ENCODE data around the gene RNU5D-1. TPM values are rescaled to one million over a fixed set of nuclear protein-coding genes. Genes with fewer than 3 reads are reported as not detected.
"Not testable (repeated sequence)": the region's sequence is repeated elsewhere in the genome, so short reads cannot be mapped to it uniquely, and the experiment has no call there.

The RNU5D-1 gene
- total RNA-seq, 2 donors from 2014 or later: not detected

- intact Hi-C loops (cut with DNase I): no loop called here
- no peak for DNase-seq (ENCODE audit: low spot score)
Observed at GRCh38 chr1:44707112-44707881, 23.7 kb downstream of the RNU5D-1 start.

GRCh38 chr1:44705938-44706337, 25.0 kb downstream of the RNU5D-1 start:
- intact Hi-C loops (cut with DNase I): no loop called here
- DNase-seq (ENCODE audit: low spot score): no peak

DNA sequence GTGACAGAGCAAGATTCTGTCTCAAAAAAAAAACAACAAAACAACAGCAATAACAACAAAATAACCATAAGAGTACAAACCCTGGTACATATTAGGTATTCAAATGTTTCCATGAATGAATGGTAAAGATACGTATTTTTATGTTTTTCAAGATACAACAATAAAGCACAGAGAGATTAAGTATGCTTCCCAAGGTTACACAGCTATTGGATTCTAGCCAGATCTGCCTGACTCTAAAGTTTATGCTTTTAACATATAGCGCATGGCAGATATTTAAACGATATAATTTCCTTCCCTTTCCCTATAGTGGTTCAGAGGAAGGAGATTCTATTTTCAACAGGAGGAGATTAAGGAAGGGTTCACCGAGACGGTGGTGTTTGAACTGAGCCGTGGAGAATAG, 25.5 kb downstream of the RNU5D-1 start:
- intact Hi-C loops (cut with DNase I): no loop called here
- no peak for DNase-seq (ENCODE audit: low spot score)

DNA sequence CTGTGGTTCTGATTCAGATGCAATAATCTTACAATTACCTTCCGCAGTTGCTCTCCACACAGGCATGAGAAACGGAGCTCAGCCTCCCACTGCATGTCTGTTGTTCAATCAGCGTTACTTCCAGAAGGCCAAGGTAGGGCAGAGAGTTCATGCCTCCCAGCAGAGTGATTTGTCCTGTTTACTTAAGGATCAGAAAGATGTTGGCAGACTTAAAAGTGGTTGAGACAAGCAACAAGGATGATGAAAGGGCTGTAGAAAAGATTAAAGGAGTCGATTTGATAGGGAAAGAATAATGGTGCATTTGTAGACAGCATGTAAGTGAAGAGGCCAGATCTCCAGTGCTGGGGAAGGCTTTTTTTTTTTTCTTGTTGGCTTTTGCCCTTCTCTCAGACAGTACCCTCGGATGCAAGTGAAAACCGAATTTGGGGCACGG, 29.8 kb downstream of the RNU5D-1 start:
- intact Hi-C loops (cut with DNase I): no loop called here
- no peak for DNase-seq (ENCODE audit: low spot score)

DNA sequence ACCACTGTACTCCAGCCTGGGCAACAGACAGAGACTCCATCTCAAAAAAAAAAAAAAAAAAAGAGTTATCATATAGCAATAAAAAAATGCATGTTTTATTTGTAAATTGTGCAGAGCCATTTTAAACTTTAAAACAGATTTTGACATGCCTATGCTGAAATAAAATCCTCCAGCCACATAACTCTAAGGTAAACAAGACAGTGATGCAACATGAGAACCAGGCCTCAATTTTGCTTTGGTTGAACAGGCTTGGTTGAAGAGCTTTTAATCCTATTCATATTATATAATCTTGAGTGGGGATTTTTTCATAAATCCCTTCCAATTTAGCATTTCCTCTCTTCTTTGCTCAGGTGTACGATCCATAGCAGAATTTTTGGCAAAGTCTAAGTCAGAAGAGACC, 30.4 kb downstream of the RNU5D-1 start:
- intact Hi-C loops (cut with DNase I): no loop called here
- DNase-seq (ENCODE audit: low spot score): no peak

DNA sequence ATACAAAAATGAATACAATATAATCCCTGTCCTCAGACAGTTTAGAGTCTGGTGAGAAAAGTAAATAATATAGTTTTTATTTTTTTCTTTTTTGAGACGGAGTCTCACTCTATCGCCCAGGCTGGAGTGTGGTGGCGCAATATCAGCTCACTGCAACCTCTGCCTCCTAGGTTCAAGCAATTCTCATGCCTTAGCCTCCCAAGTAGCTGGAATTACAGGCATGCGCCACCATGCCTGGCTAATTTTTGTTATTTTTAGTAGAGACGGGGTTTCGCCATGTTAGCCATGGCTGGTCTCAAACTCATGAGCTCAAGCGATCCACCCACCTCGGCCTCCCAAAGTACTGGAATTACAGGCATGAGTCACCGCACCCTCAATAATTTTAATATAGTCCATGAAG, 31.6 kb downstream of the RNU5D-1 start:
- intact Hi-C loops (cut with DNase I); DNase-seq (ENCODE audit: low spot score): not testable (repeated sequence)

- intact Hi-C loops (cut with DNase I): no loop called here
- DNase-seq (ENCODE audit: low spot score): no peak
Observed at GRCh38 chr1:44698138-44698537, 32.8 kb downstream of the RNU5D-1 start.

DNA sequence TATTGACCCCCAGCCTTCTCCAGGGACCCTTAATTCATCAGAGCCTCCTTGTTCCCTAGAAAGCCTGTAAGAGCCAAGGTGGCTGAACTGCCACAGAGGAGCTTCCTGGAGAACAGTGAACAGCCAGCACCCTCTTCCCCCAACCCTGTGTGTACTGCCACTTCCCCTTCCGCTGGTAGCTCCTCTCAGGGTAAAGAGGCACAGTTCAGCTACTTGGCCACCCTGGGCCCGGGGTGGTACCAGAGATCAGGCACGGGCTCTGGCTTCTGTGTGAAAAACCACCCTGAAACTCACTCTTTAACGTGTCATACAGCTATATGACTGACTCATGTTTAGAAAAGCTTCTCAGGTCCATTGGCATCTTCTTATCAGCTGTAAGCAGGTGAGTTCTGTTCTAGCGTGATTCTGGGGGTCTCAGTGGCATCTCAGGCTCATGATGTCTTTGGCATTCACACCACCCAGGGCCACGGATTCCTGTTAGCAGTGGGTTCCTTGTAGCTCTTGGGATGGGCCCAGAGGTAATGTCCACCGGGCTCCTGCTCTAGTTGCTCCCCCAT, 34.1 kb downstream of the RNU5D-1 start:
- no peak for DNase-seq (ENCODE audit: low spot score)
- intact Hi-C loops (cut with DNase I): no loop called here

GRCh38 chr1:44696101-44696500, 34.9 kb downstream of the RNU5D-1 start:
- no peak for DNase-seq (ENCODE audit: low spot score)
- intact Hi-C loops (cut with DNase I): no loop called here

DNA sequence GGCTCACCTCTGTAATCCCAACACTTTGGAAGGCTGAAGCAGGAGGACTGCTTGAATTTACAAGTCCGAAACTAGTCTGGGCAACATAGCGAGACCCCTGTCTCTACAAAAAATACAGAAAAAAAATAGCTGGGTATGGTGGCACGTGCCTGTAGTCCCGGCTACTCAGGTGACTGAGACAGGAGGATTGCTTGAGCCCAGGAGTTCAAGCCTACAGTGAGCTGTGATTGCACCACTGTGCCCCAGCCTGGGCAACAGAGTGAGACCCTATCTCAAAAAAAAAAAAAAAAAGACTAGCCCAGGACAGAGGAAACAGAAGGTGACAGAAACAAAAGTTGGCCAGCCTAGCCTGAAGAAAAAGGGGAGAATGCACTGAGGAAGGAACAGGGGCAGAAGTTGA, 35.3 kb downstream of the RNU5D-1 start:
- no peak for DNase-seq (ENCODE audit: low spot score)
- intact Hi-C loops (cut with DNase I): no loop called here

DNA sequence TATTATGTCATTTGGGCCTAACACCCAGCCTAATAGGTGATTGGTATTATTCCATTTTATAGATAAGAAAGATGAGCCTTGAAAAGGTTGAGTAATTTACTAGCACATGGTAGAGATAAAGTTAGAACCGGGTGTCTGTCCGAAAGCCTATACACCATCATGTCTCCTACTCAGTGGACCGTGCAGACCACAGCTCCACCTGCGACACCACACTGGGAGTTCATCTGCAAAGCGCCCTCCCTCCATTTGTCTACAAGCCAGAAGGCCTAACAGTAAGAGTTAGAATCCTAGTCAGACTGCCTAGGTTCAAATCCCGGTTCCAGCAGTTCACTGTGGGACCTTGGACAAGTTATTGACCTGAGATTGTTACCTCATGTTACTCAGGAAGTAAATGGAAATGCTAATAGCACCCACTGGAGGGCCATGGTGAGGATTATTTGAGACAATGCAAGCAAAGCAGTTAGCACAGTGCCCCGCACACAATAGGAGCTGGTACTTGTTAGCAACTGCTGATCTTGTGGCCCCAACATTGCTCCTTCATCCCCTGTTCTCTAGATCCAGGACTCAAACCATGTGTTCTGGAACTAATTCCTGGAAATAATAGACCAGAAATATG, 36.0 kb downstream of the RNU5D-1 start:
- intact Hi-C loops (cut with DNase I): no loop called here
- DNase-seq (ENCODE audit: low spot score): no peak

DNA sequence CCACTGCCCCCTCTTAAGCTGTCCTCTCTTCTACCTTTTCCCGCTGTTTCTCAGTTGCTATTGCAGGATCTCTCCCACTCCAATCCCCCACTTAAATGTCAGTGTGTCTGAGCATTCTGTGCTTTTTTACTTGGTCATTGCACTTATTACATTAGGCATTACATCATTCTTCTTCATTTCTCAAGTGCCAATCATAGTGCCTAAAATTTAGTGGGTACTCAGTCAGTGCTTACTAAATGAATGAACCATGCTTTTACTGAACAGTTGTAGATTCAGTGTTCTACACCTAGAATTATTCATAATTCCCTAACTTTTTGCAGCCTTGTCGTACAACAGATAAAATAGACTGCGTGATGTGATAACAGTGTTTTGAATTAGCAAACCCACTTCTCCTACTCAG, 37.1 kb downstream of the RNU5D-1 start:
- intact Hi-C loops (cut with DNase I): no loop called here
- DNase-seq (ENCODE audit: low spot score): no peak

DNA sequence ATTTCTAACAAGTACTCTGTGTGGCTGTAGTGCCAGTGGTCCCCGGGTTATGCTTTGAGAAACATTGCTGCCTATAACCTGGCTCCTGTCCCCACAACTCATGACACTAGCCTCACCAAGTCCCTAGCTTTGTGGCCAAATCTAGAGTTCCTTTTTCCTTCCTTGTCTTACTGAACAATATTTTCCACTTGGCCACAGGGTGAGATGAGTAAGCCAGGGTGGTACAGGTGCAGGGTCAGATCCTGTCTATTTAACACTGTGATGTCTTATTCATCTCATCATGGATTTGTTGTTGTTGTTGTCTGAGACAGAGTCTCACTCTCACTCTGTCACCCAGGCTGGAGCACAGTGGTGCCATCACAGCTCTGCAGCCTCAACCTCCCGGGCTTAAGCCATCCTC, 37.8 kb downstream of the RNU5D-1 start:
- intact Hi-C loops (cut with DNase I): no loop called here
- no peak for DNase-seq (ENCODE audit: low spot score)

DNA sequence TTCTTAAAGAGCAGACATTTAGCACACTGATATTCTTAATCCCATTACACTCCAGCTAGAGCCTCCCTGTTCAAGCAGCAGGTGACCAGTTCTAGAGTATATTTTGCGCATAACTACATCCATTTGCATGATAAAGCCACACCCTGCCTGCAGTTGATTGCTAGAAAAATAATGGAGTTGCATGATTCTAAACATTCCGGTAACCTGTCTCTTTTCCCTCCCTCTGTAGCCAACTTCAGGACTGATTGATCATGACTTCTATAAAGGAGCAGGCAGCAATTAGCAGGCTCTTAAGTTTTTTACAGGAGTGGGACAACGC, 41.6 kb downstream of the RNU5D-1 start:
- intact Hi-C loops (cut with DNase I): no loop called here
- DNase-seq (ENCODE audit: low spot score): no peak

- intact Hi-C loops (cut with DNase I): no loop called here
- no peak for DNase-seq (ENCODE audit: low spot score)
Observed at GRCh38 chr1:44688760-44689446, 42.1 kb downstream of the RNU5D-1 start.

DNA sequence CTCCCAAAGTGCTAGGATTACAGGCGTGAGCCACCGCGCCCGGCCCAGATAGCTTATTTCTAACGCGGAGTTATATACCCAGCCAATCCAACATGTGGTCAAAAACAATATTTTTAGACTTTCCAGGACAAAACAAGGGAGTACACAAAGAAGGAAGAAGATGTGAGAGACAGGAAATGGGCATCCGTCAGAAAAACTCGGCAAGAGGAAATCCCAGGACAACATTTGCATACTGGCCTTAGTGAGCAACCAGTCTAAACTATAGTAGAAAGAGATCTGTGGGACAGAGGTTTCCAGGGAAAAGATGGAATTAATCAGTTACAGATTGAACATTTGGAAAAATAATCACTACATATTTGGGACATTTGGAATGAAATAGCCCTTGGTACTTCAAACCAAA, 45.1 kb downstream of the RNU5D-1 start:
- no peak for DNase-seq (ENCODE audit: low spot score)
- intact Hi-C loops (cut with DNase I): no loop called here

DNA sequence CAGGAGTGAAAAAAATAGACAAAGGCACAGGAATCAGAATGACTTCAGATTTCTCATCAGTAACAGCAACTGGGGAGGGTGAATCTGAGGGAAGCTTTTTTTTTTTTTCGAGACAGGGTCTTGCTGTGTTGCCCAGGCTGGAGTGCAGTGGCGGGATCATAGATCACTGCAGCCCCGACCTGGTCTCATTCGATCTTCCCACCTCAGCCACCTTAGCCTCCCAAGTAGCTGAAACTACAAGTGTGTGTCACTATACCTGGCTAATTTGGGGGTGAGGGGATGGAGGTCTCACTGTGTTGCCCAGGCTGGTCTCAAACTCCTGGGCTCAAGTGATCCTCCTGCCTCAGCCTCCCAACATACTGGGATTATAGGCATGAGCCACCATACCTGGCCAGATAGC, 45.8 kb downstream of the RNU5D-1 start:
- DNase-seq (ENCODE audit: low spot score): no peak
- intact Hi-C loops (cut with DNase I): no loop called here

DNA sequence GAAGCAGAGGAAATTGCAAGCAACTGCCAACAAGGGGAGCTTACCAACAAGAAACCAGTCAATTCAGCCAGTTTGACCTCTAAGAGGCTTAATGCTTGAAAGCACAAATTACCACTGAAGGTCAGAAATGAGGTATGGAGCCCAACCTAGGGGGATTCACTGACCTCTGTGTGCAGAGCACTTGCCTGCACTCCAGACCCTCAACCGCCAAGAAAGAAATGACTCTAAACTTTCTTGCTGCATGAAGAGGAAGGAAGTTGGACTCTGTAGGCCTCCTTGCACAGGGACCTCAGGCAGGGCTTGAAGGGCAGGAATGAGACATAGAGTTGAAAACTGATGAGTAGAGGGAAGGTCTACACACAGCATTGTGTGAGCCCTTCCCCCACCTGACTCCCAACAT, 46.4 kb downstream of the RNU5D-1 start:
- intact Hi-C loops (cut with DNase I): loop anchor here in 1 of 2 donors (5.0 kb wide), 1 partner anchor 522 kb away; no protein-coding TSS in a partner anchor
- no peak for DNase-seq (ENCODE audit: low spot score)

- no peak for DNase-seq (ENCODE audit: low spot score)
- intact Hi-C loops (cut with DNase I): loop anchor here in 1 of 2 donors (5.0 kb wide), 1 partner anchor 521 kb away; no protein-coding TSS in a partner anchor
Observed at GRCh38 chr1:44682883-44683265, 48.1 kb downstream of the RNU5D-1 start.

All from posterior vena cava (tissue), 2 donors.